ENCODE data around the gene RMP24.
A peak's percentile ranks its signal among the peaks of the same experiment; 100 is the strongest.

The RMP24 gene

DNA sequence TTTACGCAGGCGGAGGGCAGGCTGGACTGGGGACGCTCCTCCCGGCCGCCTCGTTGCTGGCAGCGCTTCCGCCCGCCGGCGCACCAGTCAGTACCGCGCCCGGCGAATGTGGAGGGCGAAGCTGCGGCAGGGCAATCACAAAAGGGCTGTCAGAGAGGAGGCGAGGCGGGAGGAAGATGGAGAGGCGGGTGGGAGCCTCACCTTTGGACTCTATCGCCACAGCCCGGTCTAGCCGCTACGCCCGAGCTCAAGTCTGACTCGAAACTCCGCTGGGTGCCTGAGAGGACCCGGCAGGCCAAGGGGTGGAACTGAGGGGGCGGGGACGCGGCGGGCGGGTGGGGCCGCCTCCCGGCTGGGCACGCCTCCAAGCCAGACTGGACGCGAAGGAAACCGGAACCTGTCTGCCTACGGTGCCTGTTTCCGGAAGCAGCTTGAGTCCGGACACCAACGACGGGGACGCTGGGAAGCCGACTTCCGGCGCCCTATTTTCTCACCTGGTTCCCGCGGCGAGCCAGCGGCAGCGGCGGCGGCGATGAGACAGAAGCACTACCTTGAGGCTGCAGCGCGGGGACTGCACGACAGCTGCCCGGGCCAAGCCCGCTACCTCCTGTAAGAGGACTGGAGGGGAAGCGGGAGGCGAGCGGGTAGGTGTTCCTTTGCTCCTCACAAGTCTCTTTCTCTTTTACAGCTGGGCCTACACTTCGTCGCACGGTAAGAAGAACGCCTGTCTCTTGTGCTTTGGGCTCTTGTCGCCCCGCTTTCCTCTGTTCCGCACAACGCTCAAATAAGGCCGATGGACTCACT lies at the start of gene RMP24:
RMP24 (plus strand) TSS at position 483 of the 804 bp plus-strand sequence.
- Histone ChIP-seq H3K9ac (ENCODE audit: extremely low read depth, insufficient read length, low read length) (peak within 1 kb of the TSS; percentile 89), H3K4ac (ENCODE audit: low read depth, low read length) (no peak within 1 kb of the TSS), H4K91ac (ENCODE audit: insufficient read length, low read depth, low read length) (no peak within 1 kb of the TSS), H2BK20ac (ENCODE audit: low read depth, low read length, poor library complexity, severe bottlenecking) (no peak within 1 kb of the TSS), H3K23me2 (ENCODE audit: insufficient read length, low read depth, low read length, poor library complexity, severe bottlenecking) (no peaks in the 10 kb centered on the region), H3T11ph (ENCODE audit: low read length) (no peak within 1 kb of the TSS), H3K18ac (ENCODE audit: insufficient read length, low read depth, low read length) (peak within 1 kb of the TSS; percentile 15), H4K5ac (ENCODE audit: insufficient read length, low read depth, low read length) (no peak within 1 kb of the TSS), H3K4me1 (ENCODE audit: insufficient read depth, low read length) (peaks cover 2% of the 10 kb centered on the region; the same call in 1 of the 2 replicates), H3K14ac (ENCODE audit: insufficient read depth, low read length) (0 out of 2 replicates have a peak within 1 kb of the TSS, but pooled peaks have one; percentile 75), H3K27me3 (ENCODE audit: insufficient read depth, low read length) (no peaks in the 10 kb centered on the region), H4K20me1 (ENCODE audit: control insufficient read depth, insufficient read depth, insufficient read length) (no peaks in the 10 kb centered on the region), H3K56ac (ENCODE audit: insufficient read length, low read depth, low read length) (no peak within 1 kb of the TSS), H3K79me1 (ENCODE audit: insufficient read depth, low read depth, low read length, poor library complexity, severe bottlenecking) (no peaks in the 10 kb centered on the region), H3K79me2 (ENCODE audit: insufficient read depth, low read length) (peaks cover 6% of the 10 kb centered on the region), H4K8ac (replicated peaks; ENCODE audit: insufficient read length, low read depth, low read length) (no peak within 1 kb of the TSS), H3K4me2 (ENCODE audit: insufficient read depth, insufficient read length, low read length) (peak within 1 kb of the TSS; percentile 81), H3K9me3 (ENCODE audit: control insufficient read depth, low read depth, low read length) (no peaks in the 10 kb centered on the region), H2AFZ (ENCODE audit: low read length) (no peak within 1 kb of the TSS), H2AK5ac (ENCODE audit: insufficient read length, low read length) (no peak within 1 kb of the TSS), H3K27ac (ENCODE audit: insufficient read length, low read depth, low read length) (no peak within 1 kb of the TSS), H3K23ac (ENCODE audit: insufficient read length, low read depth, low read length) (no peak within 1 kb of the TSS), H2BK15ac (ENCODE audit: low read depth, low read length) (no peak within 1 kb of the TSS), H2BK120ac (ENCODE audit: low read depth, low read length, poor library complexity, severe bottlenecking) (no peak within 1 kb of the TSS), H2BK5ac (ENCODE audit: insufficient read length, low read length) (no peak within 1 kb of the TSS), H2BK12ac (ENCODE audit: insufficient read length, low read depth, low read length) (no peak within 1 kb of the TSS)
- peak; percentile 96 for DNase-seq
- Mint-ChIP-seq H3K27me3 (ENCODE audit: low read depth) (no peaks in the 10 kb centered on the region), H3K27ac (peak within 1 kb of the TSS; percentile 89 to 94 (median 93)), H3K9me3 (peaks cover 0 to 7% of the 10 kb centered on the region in 2 experiments; a peak in 1 of 5 replicates), H3K4me3 (peak within 1 kb of the TSS; percentile 94 to 98), H3K4me1 (peaks cover 19 to 20% of the 10 kb centered on the region in 2 experiments), H3K36me3 (ENCODE audit: insufficient read depth in 1 of 3, low read depth in 3 of 3) (peaks cover 23 to 39% (median 30%) of the 10 kb centered on the region in 3 experiments)
- WGBS (ENCODE audit: extremely low coverage, insufficient read length, low lambda C conversion rate) = no CpG with 5 or more reads among the region's 73 CpGs
- TF ChIP-seq, protein P1, sequence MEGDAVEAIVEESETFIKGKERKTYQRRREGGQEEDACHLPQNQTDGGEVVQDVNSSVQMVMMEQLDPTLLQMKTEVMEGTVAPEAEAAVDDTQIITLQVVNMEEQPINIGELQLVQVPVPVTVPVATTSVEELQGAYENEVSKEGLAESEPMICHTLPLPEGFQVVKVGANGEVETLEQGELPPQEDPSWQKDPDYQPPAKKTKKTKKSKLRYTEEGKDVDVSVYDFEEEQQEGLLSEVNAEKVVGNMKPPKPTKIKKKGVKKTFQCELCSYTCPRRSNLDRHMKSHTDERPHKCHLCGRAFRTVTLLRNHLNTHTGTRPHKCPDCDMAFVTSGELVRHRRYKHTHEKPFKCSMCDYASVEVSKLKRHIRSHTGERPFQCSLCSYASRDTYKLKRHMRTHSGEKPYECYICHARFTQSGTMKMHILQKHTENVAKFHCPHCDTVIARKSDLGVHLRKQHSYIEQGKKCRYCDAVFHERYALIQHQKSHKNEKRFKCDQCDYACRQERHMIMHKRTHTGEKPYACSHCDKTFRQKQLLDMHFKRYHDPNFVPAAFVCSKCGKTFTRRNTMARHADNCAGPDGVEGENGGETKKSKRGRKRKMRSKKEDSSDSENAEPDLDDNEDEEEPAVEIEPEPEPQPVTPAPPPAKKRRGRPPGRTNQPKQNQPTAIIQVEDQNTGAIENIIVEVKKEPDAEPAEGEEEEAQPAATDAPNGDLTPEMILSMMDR (conservative IDR thresholded peaks at IDR 0.05) = no peak

Measured in H9 (cell line).